H1 (cell line): ENCODE results near the gene CAPG. TPM values are rescaled to one million over a fixed set of nuclear protein-coding genes. Genes with fewer than 3 reads are reported as not detected.

Source experiments
- CTCF ChIA-PET: fragments of 300-600 bp; sonication (Branson Sonifier 250); formaldehyde crosslinking; loops from one replicate; lab custom pipeline; 2021; ENCODE audit not compliant: partially characterized antibody; lab: Charles Lee
- POLR2A ChIA-PET: fragments of 300-600 bp; sonication (Branson Sonifier 250); formaldehyde crosslinking; loops from one replicate; lab custom pipeline; 2021; ENCODE audit warnings: inconsistent platforms; ENCODE audit not compliant: partially characterized antibody; lab: Charles Lee
- DNase-seq, 2 experiments: peaks; one replicate each; pipeline versions ENCODE4 v3.0.0 to v3.0.0-alpha.2; 2010 to 2022; ENCODE audit warnings: low spot score in 2 of 2, low read depth in 1 of 2, mixed read lengths in 1 of 2
- FAIRE-seq: peaks from 2 replicates; lab custom pipeline; 2011; peaks lifted over from hg19 to GRCh38; lab: Jason Lieb, UNC
- H2AFZ ChIP-seq: 2 replicates; pipeline ENCODE4 v1.8.1; 2012; ENCODE audit warnings: low read length, inconsistent platforms
- H2AK5ac ChIP-seq: 2 replicates; pipeline ENCODE4 v1.6.1; 2013; ENCODE audit warnings: low read depth, low read length
- H2BK120ac ChIP-seq: replicated peaks from 2 replicates; pipeline ENCODE3; 2013; ENCODE audit warnings: low read depth, low read length, inconsistent platforms
- H2BK12ac ChIP-seq: 2 replicates; pipeline ENCODE4 v1.6.1; 2013; ENCODE audit warnings: low read depth, low read length
- H2BK15ac ChIP-seq: 2 replicates; pipeline ENCODE4 v1.6.1; 2013; ENCODE audit warnings: low read length
- H2BK20ac ChIP-seq: 2 replicates; pipeline ENCODE4 v1.6.1; 2013; ENCODE audit warnings: low read length
- H2BK5ac ChIP-seq: 2 replicates; pipeline ENCODE4 v1.6.1; 2013; ENCODE audit warnings: low read depth, low read length
- H3K14ac ChIP-seq: 2 replicates; pipeline ENCODE4 v1.6.1; 2013; ENCODE audit warnings: inconsistent platforms; ENCODE audit not compliant: insufficient read length
- H3K18ac ChIP-seq: 2 replicates; pipeline ENCODE4 v1.6.1; 2013; ENCODE audit warnings: low read length; ENCODE audit errors: extremely low read depth
- H3K23ac ChIP-seq: 2 replicates; pipeline ENCODE4 v1.6.1; 2013; ENCODE audit warnings: inconsistent platforms; ENCODE audit not compliant: insufficient read length
- H3K23me2 ChIP-seq: 2 replicates; pipeline ENCODE4 v1.6.1; 2013; ENCODE audit warnings: low read depth, low read length
- H3K27ac ChIP-seq: 2 replicates; pipeline ENCODE4 v1.6.1; 2011; ENCODE audit warnings: low read depth, low read length, inconsistent platforms
- H3K27me3 ChIP-seq, 4 experiments: replicated peaks in 1 of 4; 1 replicate in 1 of 4; 2 replicates in 3 of 4; pipeline versions ENCODE4 v1.6.1 to v1.8.1; 2011 to 2013; ENCODE audit warnings: low read length in 3 of 4, mild to moderate bottlenecking in 3 of 4, inconsistent platforms in 2 of 4, mixed read lengths in 2 of 4, moderate library complexity in 1 of 4; ENCODE audit not compliant: control insufficient read depth in 3 of 4, insufficient read depth in 3 of 4; ENCODE audit errors: extremely low read depth in 1 of 4
- H3K36me3 ChIP-seq, 4 experiments: 2 replicates each; pipeline versions ENCODE4 v1.6.1 to v1.8.1; 2011 to 2013; ENCODE audit warnings: mild to moderate bottlenecking in 4 of 4, low read length in 3 of 4, moderate library complexity in 2 of 4, control low read depth in 1 of 4, inconsistent platforms in 1 of 4; ENCODE audit not compliant: insufficient read depth in 4 of 4, control insufficient read depth in 2 of 4
- H3K4ac ChIP-seq: replicated peaks from 2 replicates; pipeline ENCODE3; 2013; ENCODE audit warnings: low read length, low read depth, mixed read lengths, inconsistent platforms; ENCODE audit not compliant: insufficient read length
- H3K4me1 ChIP-seq, 4 experiments: replicated peaks in 1 of 4; 1 replicate in 1 of 4; 2 replicates in 3 of 4; pipeline versions ENCODE4 v1.6.1 to v1.8.1; 2011 to 2013; ENCODE audit warnings: low read length in 3 of 4, inconsistent platforms in 2 of 4, mixed read lengths in 1 of 4; ENCODE audit not compliant: insufficient read depth in 4 of 4, control insufficient read depth in 3 of 4
- H3K4me2 ChIP-seq, 2 experiments: 2 replicates each; pipeline versions ENCODE4 v1.6.1 to v1.8.1; 2011 to 2013; ENCODE audit warnings: low read depth in 2 of 2, low read length in 2 of 2, control low read depth in 1 of 2, inconsistent platforms in 1 of 2, mild to moderate bottlenecking in 1 of 2; ENCODE audit not compliant: insufficient read depth in 1 of 2
- H3K4me3 ChIP-seq, 4 experiments: fragments of 200-600, 300-600 bp in 1 of 4; sonication (generic), shearing (Covaris generic), sonication (Bioruptor Twin) in 1 of 4; 2 replicates each; pipeline versions ENCODE4 v1.5.1 to v1.8.1; 2011 to 2016; ENCODE audit warnings: low read length in 4 of 4, low read depth in 3 of 4, control low read depth in 2 of 4, inconsistent platforms in 2 of 4, mild to moderate bottlenecking in 2 of 4, mixed read lengths in 1 of 4, moderate library complexity in 1 of 4; ENCODE audit not compliant: insufficient read depth in 2 of 4; ENCODE audit errors: extremely low read depth in 1 of 4
- H3K56ac ChIP-seq: replicated peaks from 2 replicates; pipeline ENCODE3; 2013; ENCODE audit warnings: low read depth, mild to moderate bottlenecking, mixed read lengths, low read length, inconsistent platforms; ENCODE audit not compliant: insufficient read length
- H3K79me1 ChIP-seq: 2 replicates; pipeline ENCODE4 v1.6.1; 2013; ENCODE audit warnings: low read depth, low read length, control low read depth
- H3K79me2 ChIP-seq, 2 experiments: 2 replicates each; pipeline versions ENCODE4 v1.6.1 to v1.8.1; 2012 to 2013; ENCODE audit warnings: low read length in 2 of 2, mild to moderate bottlenecking in 2 of 2, inconsistent platforms in 1 of 2; ENCODE audit not compliant: insufficient read depth in 2 of 2, control insufficient read depth in 1 of 2
- H3K9ac ChIP-seq, 4 experiments: replicated peaks in 1 of 4; 1 replicate in 1 of 4; 2 replicates in 3 of 4; pipeline versions ENCODE4 v1.6.1 to v1.8.1; 2011 to 2013; ENCODE audit warnings: low read depth in 3 of 4, low read length in 3 of 4, control low read depth in 2 of 4, mild to moderate bottlenecking in 2 of 4, moderate library complexity in 2 of 4, inconsistent platforms in 1 of 4; ENCODE audit errors: extremely low read depth in 1 of 4
- H3K9me3 ChIP-seq, 2 experiments: 2 replicates each; pipeline versions ENCODE4 v1.6.1 to v1.8.1; 2012 to 2013; ENCODE audit warnings: mild to moderate bottlenecking in 2 of 2, moderate library complexity in 2 of 2, control low read depth in 1 of 2, inconsistent platforms in 1 of 2, low read depth in 1 of 2, low read length in 1 of 2, mixed read lengths in 1 of 2; ENCODE audit not compliant: insufficient read depth in 2 of 2
- H4K20me1 ChIP-seq, 2 experiments: replicated peaks in 1 of 2; 2 replicates each; pipeline versions ENCODE3 to v1.8.1; 2011 to 2013; ENCODE audit warnings: inconsistent platforms in 2 of 2, low read length in 2 of 2, mild to moderate bottlenecking in 1 of 2; ENCODE audit not compliant: insufficient read depth in 2 of 2, control insufficient read depth in 1 of 2
- H4K5ac ChIP-seq: 2 replicates; pipeline ENCODE4 v1.6.1; 2013; ENCODE audit warnings: low read length, low read depth, mixed read lengths, inconsistent platforms; ENCODE audit not compliant: insufficient read length
- H4K8ac ChIP-seq: 2 replicates; pipeline ENCODE4 v1.8.0; 2013; ENCODE audit warnings: mild to moderate bottlenecking, moderate library complexity, low read length, inconsistent platforms; ENCODE audit not compliant: insufficient read depth; ENCODE audit errors: extremely low read depth
- H4K91ac ChIP-seq: replicated peaks from 2 replicates; pipeline ENCODE3; 2013; ENCODE audit warnings: low read length, mixed read lengths, inconsistent platforms; ENCODE audit not compliant: insufficient read length
- ASH2L ChIP-seq: fragments of 200-600, 300-600 bp; sonication (generic); IDR thresholded peaks from one replicate; pipeline ENCODE4 v1.7.1; 2017; ENCODE audit warnings: low read length
- RFX5 ChIP-seq: IDR thresholded peaks from 2 replicates; pipeline ENCODE4 v1.6.1; 2011; ENCODE audit warnings: low read depth, low read length, improper control_type of control experiment, borderline replicate concordance
- SIN3A ChIP-seq, 2 experiments: IDR thresholded peaks in 1 of 2; conservative IDR thresholded peaks in 1 of 2; 2 replicates each; pipeline ENCODE4 v1.6.1; 2011 to 2012; ENCODE audit warnings: low read length in 2 of 2, improper control_type of control experiment in 1 of 2, low read depth in 1 of 2, mild to moderate bottlenecking in 1 of 2
- WGBS, 2 experiments: shearing (Covaris generic) in 1 of 2; methylation state at CpG; one replicate each; pipeline versions ENCODE4 v1.1.6 to v1.1.7; 2013 to 2015; ENCODE audit warnings: low lambda C conversion rate in 2 of 2, mixed read lengths in 2 of 2, inconsistent platforms in 1 of 2, low coverage in 1 of 2, missing lambda C conversion rate in 1 of 2; ENCODE audit not compliant: insufficient replicate concordance in 2 of 2, insufficient coverage in 1 of 2, insufficient read length in 1 of 2; ENCODE audit errors: extremely low coverage in 1 of 2, missing lambda C conversion rate in 1 of 2; 5-methylcytosine and 5-hydroxymethylcytosine counted together
- polyA plus RNA-seq, 7 experiments: library from polyadenylated mRNA; depleted of rRNA in 3 of 7; stranded (reverse) in 5 of 7; unstranded in 2 of 7; fragments of >200 nt in 5 of 7; fragments of 200-250 nt in 2 of 7; gene quantifications; 1 replicate in 5 of 7; 2 replicates in 1 of 7; 4 replicates in 1 of 7; pipeline versions ENCODE4 v1.2.1 to v1.2.3, GENCODE V29; 2011 to 2013; ENCODE audit warnings: missing spikeins in 2 of 7, mixed read lengths in 2 of 7
- total RNA-seq: library from RNA; stranded (reverse); fragmentation: NEBNext Ultra II Directional; extraction: Animal tissue kit (Norgen Biotek cat#: 25700); gene quantifications from 2 replicates; pipeline ENCODE4 v1.2.1, GENCODE V29; 2021

CAPG gene
- total and polyA plus RNA-seq, 2 of the 8 experiments (the other 6 are each of a cell fraction or from before 2014, with no cell fraction given): 80.5 to 89.0 TPM

DNA sequence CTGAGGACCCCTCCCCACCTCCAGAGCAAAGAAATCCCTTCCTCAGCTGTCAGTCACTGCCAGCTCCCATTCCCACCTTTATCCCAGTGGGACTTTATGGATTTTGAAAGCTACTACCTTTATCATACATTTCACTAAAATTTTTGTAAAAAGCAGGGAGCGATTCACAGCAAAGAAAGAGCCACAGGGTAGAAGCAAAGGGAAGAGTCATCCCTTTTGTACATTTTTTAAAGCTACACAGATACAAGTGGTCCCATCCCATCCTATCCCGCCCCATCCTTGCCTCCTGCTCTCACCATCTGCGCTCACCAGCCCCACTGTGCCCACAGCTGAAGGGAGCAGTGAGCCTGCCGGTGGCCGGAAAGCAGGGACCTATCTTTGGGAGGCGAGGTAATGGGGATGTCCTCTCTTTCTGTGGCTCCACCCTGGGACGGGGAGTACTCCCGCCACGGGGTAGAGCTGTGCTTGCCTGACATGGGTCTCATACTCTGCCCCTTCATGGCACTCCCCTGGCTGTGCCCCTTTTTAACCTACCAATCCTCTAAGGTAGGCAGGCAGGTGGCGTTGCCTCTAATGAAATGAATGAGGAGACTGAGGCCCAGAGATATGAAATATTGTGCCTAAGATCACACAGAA, 21.5 kb upstream of the CAPG start:
- POLR2A ChIA-PET: interaction anchor here (1.3 to 55.3 kb wide), 8 partner anchors 10 to 187 kb away, joined by 3 to 1889 read pairs (median 6); partner anchors contain the start of genes GGCX, MAT2A and SH2D6
- Histone ChIP-seq H3K27ac (peak overlapping the region; percentile 83; the same call in 1 of the 2 replicates), H3K36me3 (no peaks in the 10 kb centered on the region), H4K20me1 (no peaks in the 10 kb centered on the region), H3K27me3 (peaks cover 0 to 7% (median 5%) of the 10 kb centered on the region in 4 experiments; a peak in 4 of 7 replicates), H3K18ac (peak overlapping the region; percentile 71; the same call in 1 of the 2 replicates), H3K9me3 (no peaks in the 10 kb centered on the region), H3K79me2 (no peaks in the 10 kb centered on the region), H3K23ac (no peak overlapping the region), H2AK5ac (peak overlapping the region; percentile 88; the same call in 1 of the 2 replicates), H3K4me2 (peak overlapping the region; percentile 76), H2AFZ (no peak overlapping the region; the same call in 1 of the 2 replicates), H3K4me3 (peak overlapping the region; percentile 20 to 55 (median 24); a peak in 4 of 8 replicates), H4K5ac (peak overlapping the region; percentile 32), H3K4me1 (peaks cover 0 to 57% (median 40%) of the 10 kb centered on the region in 4 experiments; a peak in 6 of 7 replicates), H2BK12ac (peak overlapping the region; percentile 62; the same call in 1 of the 2 replicates), H2BK20ac (peak overlapping the region; percentile 90; the same call in 1 of the 2 replicates), H3K79me1 (no peaks in the 10 kb centered on the region), H3K56ac (peak overlapping the region; percentile 27), H2BK120ac (no peak overlapping the region), H3K9ac (no peak overlapping the region), H3K23me2 (0 out of 2 replicates have a peak, but pooled peaks cover 3% of the 10 kb centered on the region), H3K4ac (no peak overlapping the region), H3K14ac (no peak overlapping the region), H2BK15ac (peak overlapping the region; percentile 81; the same call in 1 of the 2 replicates), H4K8ac (no peak overlapping the region; the same call in 1 of the 2 replicates), H2BK5ac (peak overlapping the region; percentile 83; the same call in 1 of the 2 replicates), H4K91ac (peak overlapping the region; percentile 77)
- peak; percentile 10 for TF ChIP-seq ASH2L
- TF ChIP-seq RFX5: no peak
- TF ChIP-seq SIN3A (conservative IDR thresholded peaks at IDR 0.05 in 1 of 2, IDR thresholded peaks at IDR 0.05 in 1 of 2; ENCODE audit: low read depth in 1 of 2, low read length in 2 of 2): 0 out of 4 replicates have a peak, but pooled peaks of 1 of the 2 experiments have one; percentile 5
- CTCF ChIA-PET: interaction anchor here (0.7 to 15.1 kb wide), 8 partner anchors 8 to 121 kb away, joined by 3 to 259 read pairs (median 4); partner anchors contain the start of gene MAT2A
- DNase-seq (no peak), FAIRE-seq (no peak)
- WGBS, 2 experiments: 42% methylated on average over 10 of the region's 10 CpGs; no CpG with 5 or more reads in 1 of the 2 experiments
